Stimulated activated CD8-positive, alpha-beta memory T cell treated with anti-CD3 and anti-CD28 coated beads, Interleukin-4, amount 100 ng/mL, for 1 hour (primary cell): Measurements from ENCODE around the gene RRAGC.
"Not testable (repeated sequence)": the region's sequence is repeated elsewhere in the genome, so short reads cannot be mapped to it uniquely, and the experiment has no call there.

Source experiments
- DNase-seq, 2 donors: peaks; one replicate each; pipeline ENCODE4 v3.0.0-alpha.2; 2020; ENCODE audit warnings: low read depth in 2 of 2, low spot score in 1 of 2

Gene RRAGC

DNA sequence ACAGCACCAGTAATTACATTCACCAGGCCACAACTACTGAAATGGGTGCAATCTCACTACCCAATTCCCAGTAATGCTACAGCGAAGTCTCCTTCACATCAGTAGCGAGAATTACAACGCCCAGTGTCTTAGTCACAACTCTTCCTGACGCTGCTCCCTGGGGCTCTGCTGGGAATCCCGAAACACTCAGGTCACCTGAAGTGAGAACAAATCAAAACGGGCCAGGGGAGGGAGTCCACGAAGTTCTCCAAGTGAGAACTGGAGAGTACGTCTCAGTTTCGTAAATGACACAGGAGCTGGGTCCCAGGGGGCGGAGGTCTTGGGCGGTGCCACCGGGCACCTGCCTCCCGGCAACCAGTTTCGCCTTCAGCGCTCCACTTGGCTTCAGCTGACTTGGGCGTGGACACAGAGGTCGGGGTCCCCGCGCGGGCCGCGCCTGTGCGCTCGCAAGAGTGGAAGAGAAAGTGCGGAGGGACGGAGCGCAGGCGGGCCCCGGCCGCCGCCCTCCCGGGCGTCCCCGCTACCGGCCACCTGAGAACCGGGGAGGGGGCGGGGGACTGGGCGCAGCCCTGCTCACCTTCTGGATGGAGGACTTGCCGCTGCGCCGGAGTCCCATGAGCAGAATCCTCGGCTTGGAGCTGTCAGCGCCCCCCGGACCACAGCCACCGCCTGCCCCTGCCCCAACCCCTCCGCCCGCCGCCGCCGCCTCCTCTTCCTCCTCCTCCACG lies 575 bp downstream of the RRAGC start:
- no peak for DNase-seq

DNA sequence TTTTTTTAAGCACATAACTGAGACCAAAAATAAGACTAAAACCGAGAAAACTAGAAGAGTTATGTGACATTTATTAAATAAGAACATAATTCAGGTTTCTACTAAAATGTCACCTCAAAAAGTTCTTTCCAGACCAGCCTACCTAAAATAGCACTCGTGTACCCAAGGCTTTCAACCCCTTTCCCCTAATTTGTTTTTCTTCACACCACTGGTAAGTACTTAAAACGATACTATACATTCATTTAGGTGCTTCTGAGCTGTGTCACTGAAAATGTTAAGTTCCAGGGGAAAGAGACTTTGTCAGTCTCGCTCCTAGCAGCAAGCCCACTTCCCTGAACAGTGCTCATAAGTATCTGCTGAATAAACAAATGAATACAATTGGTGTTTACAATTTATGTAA lies 6.8 kb downstream of the RRAGC start:
- no peak for DNase-seq

DNA sequence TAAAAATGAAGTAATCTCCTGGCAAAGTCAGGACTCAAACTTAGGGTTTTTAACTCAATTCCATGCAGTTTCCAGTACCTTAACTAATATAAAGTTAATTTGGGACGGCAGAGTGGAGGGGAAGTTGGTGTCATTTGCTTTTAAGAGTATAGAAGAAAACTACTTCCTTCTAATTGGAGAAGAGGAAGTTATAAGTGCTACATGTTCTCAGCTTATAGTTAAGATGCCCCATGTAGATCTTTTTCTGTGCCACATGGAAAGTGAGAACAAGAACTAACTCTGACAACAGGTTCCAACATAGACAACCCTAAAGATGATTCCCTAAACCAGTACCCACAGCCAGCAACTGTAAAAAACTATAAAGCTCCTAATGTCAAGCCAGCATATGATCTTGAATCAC lies 11.5 kb downstream of the RRAGC start:
- DNase-seq, result no peak

DNA sequence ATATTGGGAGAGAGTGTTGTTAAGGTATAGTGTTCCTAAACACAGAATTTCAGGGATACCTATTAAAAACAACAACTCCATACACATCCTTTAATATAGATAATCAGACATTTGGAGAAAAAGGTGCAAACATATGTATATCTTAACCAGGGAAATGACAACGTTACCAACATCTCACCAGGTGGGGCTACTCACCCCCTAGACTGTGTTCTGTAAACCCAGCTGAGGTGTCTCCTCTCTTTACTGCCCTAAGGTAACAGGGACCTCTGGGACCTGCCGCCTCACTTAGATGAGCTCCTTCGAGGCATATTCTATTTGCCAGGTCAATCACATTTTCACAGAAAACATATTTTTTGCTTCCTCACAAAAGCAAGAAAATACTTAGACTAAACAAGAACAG lies 13.4 kb downstream of the RRAGC start:
- no peak for DNase-seq

DNA sequence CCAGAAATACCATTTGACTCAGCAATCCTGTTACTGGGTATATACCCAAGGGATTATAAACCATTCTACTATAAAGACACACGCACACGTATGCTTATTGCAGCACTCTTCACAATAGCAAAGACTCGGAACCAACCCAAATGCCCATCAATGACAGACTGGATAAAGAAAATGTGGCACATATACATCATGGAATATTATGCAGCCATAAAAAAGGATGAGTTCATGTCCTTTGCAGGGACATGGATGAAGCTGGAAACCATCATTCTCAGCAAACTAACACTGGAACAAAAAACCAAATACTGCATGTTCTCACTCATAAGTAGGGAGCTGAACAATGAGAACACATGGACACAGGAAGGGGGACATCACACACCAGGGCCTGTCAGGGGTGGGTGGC lies 14.5 kb downstream of the RRAGC start:
- DNase-seq, result not testable (repeated sequence)

DNA sequence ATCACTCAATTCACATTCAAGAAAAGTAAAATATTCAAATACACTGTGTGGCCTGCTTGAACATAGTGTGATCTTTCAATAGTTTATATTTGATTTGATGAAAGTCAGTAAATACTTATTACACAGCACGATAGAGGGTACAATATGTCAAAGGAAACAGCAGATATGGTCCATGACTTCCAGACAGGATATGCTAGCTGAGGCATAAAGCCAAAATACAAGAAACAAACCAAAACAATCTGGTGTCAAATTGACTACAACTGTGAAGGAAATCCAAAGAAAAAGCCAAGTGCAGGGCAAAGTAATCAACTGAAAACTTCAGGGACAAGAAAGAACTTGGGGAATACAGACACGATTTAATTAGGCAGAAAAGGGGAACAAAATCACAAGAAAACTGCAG lies 19.3 kb downstream of the RRAGC start:
- DNase-seq, result no peak

DNA sequence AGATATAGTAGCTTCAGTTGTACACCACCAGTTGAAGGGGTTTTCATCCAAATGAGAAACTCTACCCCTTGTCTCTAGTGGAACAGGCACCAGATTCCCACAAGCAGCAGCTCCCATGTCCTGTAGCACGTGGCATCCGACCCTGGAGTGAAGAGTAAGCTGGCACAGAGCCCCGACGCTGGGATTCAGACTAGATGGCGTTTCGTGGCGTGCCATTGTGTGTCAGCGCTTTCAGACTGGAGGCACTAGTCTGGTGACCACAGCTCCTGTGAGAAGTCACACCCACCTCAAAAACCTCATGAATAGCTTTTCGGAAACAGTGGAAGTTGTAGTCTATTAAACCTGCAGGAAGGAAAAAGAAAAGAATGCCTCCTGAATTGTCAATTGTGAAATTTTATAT lies 20.2 kb downstream of the RRAGC start:
- DNase-seq, result no peak

DNA sequence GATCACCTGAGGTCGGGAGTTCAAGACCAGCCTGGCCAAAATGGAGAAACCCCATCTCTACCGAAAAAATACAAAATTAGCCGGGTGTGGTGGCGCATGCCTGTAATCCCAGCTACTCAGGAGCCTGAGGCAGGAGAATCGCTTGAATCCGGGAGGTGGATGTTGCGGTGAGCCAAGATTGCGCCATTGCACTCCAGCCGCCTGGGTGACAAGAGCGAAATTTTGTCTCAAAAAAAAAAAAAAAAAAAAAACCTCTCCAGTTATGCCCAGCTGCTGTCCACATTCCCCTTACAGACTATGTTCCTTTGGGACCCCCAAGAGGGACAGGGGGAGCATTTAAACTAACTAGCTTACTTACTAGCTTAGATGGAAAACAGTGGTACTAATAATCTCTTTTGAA lies 23.3 kb downstream of the RRAGC start:
- not testable (repeated sequence) for DNase-seq

DNA sequence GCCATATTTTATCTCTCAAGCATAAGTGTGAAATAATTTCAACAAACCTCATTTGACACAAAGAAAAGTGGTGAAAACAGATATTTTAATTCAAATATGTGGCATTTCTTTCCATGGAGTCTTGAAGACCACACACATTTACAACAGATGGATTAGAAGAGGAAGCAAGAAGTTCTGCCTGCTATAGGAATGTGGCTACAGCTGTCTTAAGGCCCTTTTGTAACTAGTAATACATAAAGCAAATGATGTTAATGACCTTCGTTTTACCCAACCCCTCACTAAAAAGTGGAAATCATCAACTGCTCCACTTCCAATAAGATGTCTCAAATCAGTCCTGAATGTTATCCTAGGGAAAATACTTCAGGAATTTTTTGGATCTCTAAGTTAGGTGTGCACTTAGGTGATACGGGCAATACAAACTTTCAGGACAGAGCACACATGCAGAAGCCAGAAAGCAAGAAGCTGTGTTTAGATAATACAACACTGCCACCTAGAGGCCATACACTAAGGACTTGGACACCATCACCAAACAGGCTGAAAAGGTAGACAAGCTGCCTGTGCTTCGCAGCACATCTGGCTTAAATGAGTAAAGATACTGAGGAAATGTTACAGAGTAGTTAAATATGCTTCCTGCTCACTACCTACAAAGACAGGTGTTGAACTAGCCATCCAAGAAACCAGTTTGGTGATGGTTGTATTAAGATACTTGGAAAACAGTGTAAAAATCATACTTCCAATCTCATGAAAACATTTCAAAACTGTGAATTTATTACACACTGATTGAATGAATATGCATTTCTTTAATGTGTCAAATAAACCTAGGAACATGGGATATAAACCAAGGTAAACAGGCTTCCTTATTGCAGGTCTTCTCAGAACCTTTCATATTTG lies 24.4 kb downstream of the RRAGC start:
- DNase-seq, result no peak

DNA sequence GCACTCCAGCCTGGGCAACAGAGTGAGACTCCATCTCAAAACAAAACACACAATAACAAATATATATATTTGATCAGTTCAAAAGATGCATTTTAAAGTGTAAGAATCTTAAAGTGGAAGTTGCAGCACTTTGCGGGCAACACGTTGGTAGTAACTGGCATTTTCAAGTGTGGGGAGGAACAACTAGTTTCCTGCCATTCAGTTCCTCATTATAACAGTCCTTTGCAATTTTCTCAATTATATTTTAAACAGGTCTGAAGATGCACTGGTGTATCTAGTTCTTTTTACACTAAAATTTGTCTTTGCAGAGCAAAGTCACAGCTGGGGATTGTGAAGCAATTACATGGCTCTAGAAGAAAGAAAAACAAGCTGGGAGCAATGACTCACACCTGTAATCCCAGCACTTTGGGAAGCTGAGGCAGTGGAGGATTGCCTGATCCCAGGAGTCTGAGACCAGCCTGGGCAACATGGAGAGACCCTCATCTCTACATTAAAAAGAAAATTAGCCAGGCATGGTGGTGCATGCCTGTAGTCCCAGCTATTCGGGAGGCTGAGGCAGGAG lies 25.3 kb downstream of the RRAGC start:
- DNase-seq, result no peak

DNA sequence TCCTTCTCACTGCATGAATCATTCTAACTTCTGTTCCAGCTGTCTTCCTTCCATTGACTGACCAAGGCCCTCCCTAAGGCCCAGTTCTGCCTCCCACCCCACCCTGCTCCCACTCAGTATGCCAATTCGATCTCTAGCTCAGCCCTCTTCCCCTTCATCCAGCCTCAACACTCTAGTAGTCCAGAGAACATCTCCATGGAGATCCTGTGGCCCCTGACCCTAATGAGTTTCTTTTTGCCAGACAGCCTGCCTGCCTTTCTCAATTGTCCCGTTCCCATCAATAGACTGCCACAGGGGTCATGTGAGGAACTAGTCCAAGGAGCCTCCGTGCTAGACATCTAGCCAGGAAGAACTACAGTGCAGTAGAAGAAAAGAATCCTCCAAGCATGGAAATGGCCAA lies 26.4 kb downstream of the RRAGC start:
- DNase-seq, result no peak

DNA sequence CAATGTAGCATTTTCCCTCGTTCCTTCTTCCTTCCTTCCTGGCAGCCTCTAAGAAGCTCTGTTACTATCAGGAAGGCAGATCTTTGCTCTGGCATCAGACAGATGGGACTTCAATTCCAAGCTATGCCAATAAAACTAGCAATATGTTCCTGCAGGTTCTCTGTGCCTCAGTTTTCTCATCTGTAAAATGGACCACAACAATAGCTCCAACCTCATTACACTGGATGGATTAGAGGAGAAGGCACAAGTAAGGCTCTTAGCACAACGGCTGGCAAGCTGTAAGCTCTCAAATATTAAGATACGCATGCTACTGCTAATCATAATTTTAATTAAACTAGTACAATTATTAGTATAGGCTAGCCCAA lies 27.2 kb downstream of the RRAGC start:
- DNase-seq, result no peak

DNA sequence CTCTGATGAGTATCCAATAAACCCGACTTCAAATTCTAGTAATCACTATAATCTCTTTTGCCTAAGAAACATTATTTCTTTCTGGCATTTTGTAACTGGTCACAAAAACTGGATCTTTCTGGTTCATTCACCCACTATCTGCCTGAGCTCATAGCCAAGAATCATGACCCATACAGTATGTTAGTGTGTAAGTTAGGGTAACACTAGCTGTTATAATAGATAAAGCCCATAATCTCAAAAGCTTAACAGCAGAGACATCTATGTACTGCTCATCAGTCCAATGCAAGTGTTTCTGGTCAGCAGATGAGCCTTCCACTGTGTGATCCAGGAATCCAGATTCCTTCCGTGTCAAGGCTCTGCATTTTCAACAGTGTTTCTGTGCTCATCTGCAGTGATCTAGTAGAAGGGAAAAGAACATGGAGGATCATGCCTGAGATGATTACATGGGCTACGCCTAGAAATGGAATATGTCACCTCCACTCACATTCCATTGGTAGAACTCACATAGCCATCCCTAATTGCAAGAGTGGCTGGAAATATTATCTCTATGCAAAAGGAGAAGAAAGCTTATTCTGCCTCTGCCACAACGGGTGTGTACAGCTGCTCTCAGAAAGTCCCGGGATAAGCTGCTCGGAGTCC lies 27.7 kb downstream of the RRAGC start:
- no peak for DNase-seq

DNA sequence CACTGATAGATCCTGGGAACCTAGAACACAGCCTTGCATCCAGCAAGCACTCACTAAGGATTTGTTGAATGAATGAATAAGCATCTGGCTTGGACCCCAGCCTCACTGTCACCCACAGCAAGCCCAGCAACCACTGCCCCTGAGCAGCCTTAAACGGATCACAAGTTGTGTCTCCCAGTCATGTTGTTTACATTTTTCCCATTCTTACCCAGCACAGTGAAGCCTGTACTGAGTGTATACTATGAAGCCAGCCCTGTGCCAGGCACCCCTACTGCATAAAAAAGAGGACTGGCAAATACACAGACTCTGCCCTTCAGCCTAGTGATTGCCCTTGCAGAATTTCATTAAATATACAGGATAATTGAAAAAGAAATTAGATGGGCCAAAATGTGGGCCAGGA lies 30.2 kb downstream of the RRAGC start:
- no peak for DNase-seq

DNA sequence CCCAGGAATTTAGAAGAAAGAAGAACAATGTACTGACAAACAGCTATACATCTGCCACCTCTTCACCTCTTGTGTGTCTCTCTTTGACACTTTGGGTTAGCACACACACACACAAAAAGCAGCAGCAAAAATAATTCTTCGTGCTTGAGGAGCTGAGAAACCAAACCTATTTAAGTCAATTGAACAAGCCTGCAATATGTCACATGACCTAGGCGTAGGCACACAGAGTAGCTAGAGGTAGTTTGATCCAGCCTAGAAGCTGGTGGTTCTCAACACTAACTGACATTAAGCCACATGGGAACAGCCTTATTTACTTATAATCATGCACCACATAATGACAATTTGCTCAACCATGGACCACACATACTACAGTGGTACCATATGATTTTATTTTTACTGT lies 32.3 kb downstream of the RRAGC start:
- DNase-seq, result no peak

DNA sequence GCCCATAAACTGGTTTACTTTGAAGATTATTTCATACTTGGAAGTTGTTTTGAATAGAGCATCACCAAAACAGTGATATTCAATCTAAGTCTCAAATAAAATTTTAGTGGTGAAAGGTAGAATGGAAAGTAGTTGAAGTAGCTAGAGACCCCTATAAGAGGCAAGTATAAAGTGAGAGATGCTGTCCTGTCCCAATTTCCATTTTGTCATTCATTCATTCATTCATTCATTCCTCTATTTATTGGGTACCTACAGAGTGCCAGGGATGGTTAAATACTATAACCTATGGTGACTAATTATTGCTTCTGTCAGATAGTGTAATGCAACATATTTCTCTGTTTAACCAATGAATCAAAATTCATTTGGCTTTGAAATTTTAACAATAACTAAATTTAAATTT lies 32.7 kb downstream of the RRAGC start:
- DNase-seq, result no peak

DNA sequence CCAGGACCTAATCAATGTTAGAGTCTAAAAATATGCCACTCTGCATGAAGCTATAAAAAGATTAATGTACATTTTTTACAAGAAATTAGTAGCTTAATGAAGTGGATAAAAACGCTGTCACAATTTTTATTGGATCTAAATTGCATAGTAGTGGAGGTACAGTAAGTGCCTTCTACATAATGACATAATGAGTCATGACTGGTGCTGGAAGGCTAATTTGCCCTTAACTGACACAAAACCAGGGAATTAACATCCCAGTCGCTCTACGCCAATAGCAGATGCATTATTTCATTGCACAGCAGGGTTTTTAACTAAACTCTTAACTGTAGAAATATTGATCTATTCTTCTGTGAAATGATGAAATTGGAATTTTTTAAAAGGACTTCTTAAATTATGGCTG lies 33.3 kb downstream of the RRAGC start:
- DNase-seq, result no peak

DNA sequence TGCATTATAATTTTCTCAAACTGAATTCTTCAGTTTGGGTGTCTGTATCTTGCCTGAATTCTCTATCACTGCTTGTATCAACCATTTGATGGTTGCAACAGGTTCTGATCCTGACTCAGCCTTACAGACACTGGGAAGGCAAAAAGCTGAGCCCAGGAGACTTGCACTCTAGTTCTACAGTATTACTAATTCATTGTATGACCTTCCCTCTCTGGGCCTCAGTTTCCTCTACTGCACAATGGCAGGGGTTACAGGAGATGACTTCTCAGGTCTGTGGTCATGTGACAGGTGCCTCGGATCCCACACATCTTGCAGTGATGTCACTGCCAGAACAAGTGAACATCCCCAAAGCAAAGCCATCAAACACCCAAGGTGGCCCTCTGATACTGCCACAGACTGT lies 38.7 kb downstream of the RRAGC start:
- DNase-seq, result no peak

DNA sequence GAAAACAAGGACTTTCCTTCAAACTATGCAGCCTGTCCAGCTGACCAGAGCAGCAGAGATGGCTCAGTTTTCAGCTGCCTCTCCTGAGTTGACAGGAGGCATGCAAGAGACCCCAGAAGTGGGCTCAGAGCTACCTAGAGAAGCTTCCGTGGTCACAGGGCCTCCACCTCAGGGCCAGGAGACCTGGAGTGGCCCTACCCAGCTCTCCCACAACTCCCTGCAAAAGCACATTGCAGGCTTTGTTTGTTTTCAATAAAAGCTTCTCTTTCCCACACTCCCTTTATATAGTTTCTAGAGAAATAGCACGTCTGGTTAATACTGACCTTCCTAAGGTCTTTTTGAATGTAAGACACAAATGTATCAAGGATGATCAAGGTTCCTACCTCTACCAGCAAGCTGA lies 40.1 kb downstream of the RRAGC start:
- no peak for DNase-seq

DNA sequence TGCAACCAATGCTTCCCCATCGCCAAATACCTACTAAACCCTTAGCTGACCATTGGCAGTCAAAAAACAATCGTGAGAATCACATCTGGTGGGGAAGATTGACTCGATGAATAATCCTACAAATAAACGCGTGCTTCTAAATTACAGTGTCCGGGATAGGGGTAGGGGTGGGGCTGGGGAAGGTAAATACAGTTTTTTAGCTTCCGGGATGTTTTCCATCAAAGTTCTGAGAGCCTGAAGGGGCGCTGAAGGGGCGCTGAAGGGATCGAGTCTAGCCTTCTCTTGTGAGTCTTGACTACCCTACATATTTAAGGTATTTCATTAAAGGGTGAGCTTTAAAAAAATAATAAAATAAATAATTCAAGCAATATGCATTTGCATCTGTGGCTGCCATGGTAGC lies 40.5 kb downstream of the RRAGC start:
- DNase-seq, result no peak

DNA sequence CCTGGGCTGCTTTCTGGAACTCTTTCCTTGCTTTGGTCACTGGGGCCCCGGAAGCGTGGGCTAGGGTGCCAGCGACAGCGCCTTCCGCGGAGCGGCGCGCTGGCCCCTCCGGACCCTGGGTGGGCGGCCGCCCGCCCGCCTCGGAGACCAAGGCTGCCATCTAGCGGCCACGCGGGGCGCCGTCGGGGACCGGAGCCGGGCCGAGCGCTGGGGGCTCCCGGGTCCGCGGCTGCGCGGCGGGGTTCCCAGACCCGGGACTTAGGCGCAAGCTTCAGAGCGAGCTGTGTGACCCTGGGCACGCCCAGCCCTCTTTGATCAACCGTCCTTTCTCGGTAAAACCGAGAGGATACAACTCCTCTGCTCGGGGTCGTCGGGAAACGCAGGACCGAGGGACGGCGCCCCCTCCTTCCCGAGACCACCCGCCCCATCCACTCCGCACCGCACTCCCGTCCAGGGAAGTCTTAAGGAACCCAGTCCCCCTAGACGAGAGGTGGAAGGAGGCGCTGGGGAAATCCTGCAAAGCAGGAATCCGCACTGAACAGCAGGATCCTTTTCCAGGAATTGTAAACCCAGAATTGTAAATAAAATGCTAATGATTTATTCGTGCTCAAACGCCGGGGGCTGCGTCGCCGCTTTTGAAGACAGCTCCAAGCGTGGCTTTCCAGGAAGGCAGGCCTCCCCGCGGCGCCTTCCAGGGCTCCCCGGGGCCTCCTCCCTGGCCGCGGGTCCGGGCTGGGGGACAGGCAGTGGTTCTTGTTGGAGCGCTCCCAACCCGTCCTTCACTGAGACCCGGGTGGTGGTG lies 41.2 kb downstream of the RRAGC start:
- DNase-seq, result no peak
